RWPE1 (cell line): Measurements from ENCODE around the gene USP10.

Experiments
- CTCF ChIA-PET: fragments of 350-600 bp; sonication (Branson Sonifier 250); formaldehyde crosslinking; extraction: SDS; loops from one replicate; lab custom pipeline; 2021; lab: Yijun Ruan, JAX
- POLR2A ChIA-PET: fragments of 400-600 bp; formaldehyde crosslinking; extraction: SDS; loops from one replicate; lab custom pipeline; 2020; ENCODE audit warnings: antibody characterized with exemption; ENCODE audit not compliant: low non-redundant PET; lab: Yijun Ruan, JAX
- DNase-seq: peaks from one replicate; pipeline ENCODE4 v3.0.0; 2012; ENCODE audit warnings: low spot score
- H3K27ac ChIP-seq: fragments of 450-650 bp; 2 replicates; pipeline ENCODE4 v1.5.1; 2017
- CTCF ChIP-seq: fragments of 450-650 bp; conservative IDR thresholded peaks from 2 replicates; pipeline ENCODE4 v1.5.1; 2017; ENCODE audit warnings: low read depth, mild to moderate bottlenecking

Gene USP10

GRCh38 chr16:84722068-84722467 lies 22.3 kb downstream of the USP10 start:
- no peak overlapping the region for H3K27ac ChIP-seq
- DNase-seq: no peak
- TF ChIP-seq CTCF: no peak
- ChIA-PET POLR2A (no interaction called here), CTCF (interaction anchor here (1.0 kb wide), 1 partner anchor 99 kb away, joined by 3 read pairs; no protein-coding TSS in a partner anchor)

GRCh38 chr16:84723906-84724305 lies 24.1 kb downstream of the USP10 start:
- ChIA-PET CTCF (interaction anchor here (0.6 kb wide), 1 partner anchor 381 kb away, joined by 5 read pairs; no protein-coding TSS in a partner anchor), POLR2A (no interaction called here)
- TF ChIP-seq CTCF: no peak
- no peak for DNase-seq
- no peak overlapping the region for H3K27ac ChIP-seq

- no peak for DNase-seq
- no peak for TF ChIP-seq CTCF
- ChIA-PET CTCF (interaction anchor here (0.6 to 3.0 kb wide), 6 partner anchors 9 to 382 kb away, joined by 4 to 27 read pairs (median 10); no protein-coding TSS in a partner anchor), POLR2A (no interaction called here)
- peak overlapping the region; percentile 63; the same call in 1 of the 2 replicates for H3K27ac ChIP-seq
Observed at GRCh38 chr16:84724606-84725309, 25.0 kb downstream of the USP10 start.

GRCh38 chr16:84725481-84726078 lies 25.8 kb downstream of the USP10 start:
- CTCF ChIA-PET: interaction anchor here (0.5 to 3.0 kb wide), 14 partner anchors 9 to 215 kb away, joined by 3 to 27 read pairs (median 5); partner anchors contain the start of gene KLHL36
- peak overlapping the region; percentile 63 for H3K27ac ChIP-seq
- no peak for TF ChIP-seq CTCF
- DNase-seq: no peak
- POLR2A ChIA-PET: no interaction called here

GRCh38 chr16:84726079-84726668 lies 26.4 kb downstream of the USP10 start:
- CTCF ChIA-PET: interaction anchor here (0.6 to 3.0 kb wide), 19 partner anchors 8 to 215 kb away, joined by 3 to 27 read pairs (median 4); partner anchors contain the start of gene KLHL36

More at GRCh38 chr16:84726079-84726668, 26.4 kb downstream of the USP10 start:
- peak; percentile 67 for DNase-seq
- TF ChIP-seq CTCF: peak; percentile 94
- POLR2A ChIA-PET: no interaction called here
- H3K27ac ChIP-seq: peak overlapping the region; percentile 60
